NCI-H526 (cell line): ENCODE data around the gene CNTRL.

Experiments
- DNase-seq, 2 experiments: peaks; one replicate each; lab custom pipeline; 2025; lab: John Stamatoyannopoulos, UW

The CNTRL gene

DNA sequence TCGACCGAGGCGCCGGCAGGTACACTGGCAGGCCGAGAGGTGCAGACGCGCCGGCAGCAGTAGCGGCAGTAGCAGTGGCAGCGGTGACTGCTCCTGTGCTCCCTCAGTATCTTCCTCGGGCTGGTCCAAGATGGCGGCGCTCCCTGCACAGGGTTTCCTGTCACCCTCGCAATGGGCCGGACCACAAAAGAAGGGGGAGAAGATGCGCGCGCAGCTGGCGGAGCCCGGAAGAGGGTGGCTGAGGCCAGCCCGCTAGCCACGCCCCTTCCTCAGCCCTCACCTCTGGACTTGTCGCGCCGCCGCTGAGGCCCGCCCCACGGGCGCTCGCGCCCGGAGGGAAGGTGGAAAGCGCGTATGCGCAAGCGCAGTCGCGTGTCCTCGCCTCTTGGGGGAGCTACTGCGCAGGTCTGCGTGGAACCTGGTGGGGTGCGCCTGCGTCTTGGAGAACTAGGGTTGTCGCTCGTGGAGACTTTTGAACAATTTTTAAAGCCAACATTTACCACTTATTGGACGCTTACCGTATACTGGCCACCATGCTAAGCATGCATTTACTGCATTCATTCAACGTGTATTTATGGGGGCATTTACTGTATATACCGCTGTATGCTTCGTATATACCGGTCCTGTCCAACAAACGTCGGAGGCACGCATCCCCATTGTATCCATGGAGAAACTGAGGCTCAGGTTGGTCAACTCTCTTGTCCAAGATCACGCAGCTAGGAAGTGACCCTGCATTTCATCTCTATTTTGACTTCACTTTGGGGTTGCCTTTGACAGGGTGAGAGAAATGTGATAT is 127.2 kb downstream of the CNTRL start, which contains the start of gene RAB14:
TSS of gene RAB14 (minus strand) at position 132 of the 796 bp plus-strand sequence. CDS start 8,457 bp downstream, outside the sequence.
- peak; percentile 92 to 97 for DNase-seq

- DNase-seq = no peak
Observed at GRCh38 chr9:121204121-121204520, 129.4 kb downstream of the CNTRL start.

DNA sequence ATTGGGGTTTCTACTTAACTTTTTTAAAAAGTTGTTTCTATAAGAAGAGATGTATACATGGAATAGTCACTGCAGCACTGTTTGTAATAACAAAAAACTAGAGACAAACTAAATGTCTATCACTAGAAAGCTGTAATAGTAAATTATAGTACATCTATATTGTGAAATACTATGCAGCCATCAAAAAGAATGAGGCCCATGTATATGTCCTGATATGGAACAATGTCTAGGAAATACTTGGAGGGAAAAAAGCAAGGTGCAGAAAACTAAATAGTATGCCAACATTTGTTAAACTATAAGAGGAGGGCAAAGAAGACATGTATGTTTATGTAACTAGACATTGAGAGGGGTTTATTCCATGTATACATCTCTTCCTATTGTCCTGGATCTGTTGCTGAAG is 129.9 kb downstream of the CNTRL start:
- DNase-seq = no peak

- DNase-seq = no peak
Observed at GRCh38 chr9:121206516-121207370, 132.0 kb downstream of the CNTRL start.

DNA sequence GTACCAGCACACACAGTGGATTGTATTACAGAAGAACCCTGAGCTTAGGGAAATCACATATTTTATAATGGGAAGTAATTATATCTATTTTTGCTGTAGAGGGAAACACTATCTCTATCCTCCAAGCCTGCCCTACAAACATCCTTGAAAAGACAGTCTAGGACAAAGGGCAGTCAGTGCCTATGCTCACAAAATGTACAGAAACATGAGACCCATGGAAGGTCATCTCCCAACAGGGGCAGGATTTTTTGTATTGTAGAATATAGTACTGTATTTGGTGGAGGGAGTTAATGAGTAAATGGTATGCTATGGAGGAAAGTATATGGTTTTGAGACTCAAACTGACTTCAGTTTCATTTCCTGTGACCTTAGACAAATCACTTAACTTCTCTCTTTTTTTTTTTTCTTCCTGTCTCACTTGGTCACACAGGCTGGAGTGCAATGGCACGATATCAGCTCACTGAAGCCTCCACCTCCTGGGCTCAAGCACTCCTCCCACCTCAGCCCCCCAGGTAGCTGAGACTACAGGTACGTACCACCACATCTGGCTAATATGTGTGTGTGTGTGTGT is 132.7 kb downstream of the CNTRL start:
- no peak for DNase-seq

DNA sequence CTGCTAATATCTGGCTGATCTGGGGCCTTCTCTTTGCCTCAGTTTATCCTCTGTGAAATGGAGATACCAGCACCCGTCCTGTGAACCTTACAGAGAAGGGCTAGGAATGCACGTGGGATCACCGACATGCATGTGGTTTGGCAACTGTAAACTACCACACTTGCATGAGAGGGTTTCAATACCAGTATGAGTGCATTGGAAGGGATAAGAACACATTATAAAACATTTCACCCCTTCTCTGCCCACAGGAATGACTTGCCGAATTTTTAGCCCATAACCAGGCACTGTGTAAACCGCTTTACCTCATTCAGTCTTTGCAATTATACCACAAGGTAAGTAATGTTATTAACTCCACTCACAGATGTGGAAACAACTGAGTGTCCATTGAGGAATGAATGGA is 135.8 kb downstream of the CNTRL start:
- DNase-seq = no peak

- peak; percentile 45 to 84 for DNase-seq
Observed at GRCh38 chr9:121213136-121213806, 138.5 kb downstream of the CNTRL start.

- DNase-seq = no peak
Observed at GRCh38 chr9:121214005-121214404, 139.2 kb downstream of the CNTRL start.

GRCh38 chr9:121216271-121216805 is 141.6 kb downstream of the CNTRL start:
- DNase-seq = no peak

DNA sequence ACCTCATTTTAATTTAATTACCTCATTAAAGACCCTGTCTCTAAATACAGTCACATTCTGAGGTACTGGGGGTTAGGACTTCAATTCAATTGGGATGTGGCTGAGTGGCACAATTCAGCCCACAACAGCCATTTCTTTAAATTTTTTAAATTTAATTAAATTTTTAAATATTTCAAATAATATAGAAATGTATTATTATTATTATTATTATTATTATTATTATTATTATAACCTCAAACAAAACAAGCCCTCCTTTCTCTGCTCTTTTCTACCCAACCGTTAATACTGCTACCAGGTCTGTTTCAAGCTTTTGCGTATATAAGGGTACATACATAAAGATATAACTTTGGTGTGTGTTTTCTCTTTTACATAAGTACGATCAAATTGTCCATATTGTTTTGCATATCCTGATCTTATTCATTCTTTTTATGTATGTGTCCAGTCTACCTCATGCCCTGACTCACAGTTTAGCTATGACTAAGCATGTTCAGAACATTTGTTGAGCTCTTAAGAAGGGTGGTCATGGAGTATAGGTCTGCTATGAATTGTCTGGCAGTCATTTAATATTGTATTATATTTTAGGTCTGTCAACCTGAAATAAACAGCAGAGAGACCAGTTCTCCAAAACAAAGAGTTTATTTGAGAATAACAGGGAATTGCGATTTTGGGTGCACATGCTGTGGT is 143.0 kb downstream of the CNTRL start:
- DNase-seq = no peak

DNA sequence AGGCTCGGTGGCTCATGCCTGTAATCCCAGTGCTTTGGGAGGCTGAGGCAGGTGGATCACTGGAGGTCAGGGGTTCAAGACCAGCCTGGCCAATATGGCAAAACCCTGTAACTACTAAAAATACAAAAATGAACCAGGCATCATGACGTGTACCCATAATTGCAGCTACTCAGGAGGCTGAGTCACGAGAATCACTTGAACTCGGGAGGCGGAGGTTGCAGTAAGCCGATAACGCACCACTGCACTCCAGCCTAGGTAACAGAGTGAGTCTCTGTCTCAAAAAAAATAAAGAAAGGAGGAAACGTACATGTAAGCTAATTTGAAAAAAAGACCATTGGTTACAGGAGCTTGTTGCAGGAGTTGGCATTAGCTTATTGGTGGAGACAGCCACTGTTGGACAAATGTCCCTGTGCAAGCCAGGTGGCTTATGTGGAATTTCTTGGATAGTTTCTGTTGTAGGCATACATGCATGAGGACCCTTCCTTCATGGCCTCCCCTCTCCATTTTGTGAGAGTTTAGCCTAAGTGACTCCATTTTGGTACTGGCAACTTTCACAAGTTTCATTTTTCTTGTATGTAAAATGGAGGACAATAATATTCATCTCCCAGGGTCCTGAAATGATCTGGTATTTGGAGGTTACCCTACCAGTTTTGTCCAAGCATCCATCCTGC is 143.7 kb downstream of the CNTRL start:
- DNase-seq = no peak

- no peak for DNase-seq
Observed at GRCh38 chr9:121219530-121219929, 144.8 kb downstream of the CNTRL start.

- no peak for DNase-seq
Observed at GRCh38 chr9:121220996-121221663, 146.4 kb downstream of the CNTRL start.

DNA sequence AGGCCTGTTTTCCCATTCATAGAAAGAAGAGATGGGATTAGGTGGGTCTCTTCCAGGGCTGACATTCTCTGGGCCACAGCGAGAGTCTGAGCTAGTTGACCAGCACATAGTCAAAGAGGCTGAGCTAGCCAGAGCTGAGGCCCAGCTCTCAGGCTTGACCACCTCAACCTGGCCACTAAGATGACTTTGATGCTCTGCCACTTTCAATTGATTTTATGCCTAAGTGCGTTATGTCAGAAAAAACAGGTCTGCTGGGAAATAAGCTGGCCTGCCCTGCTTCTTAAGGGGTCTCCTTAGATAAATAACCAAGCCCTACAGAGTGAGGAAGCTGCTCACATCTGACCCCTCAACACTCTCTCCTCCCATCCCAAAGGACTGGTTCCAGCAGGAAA is 146.9 kb downstream of the CNTRL start:
- DNase-seq = no peak

- peak; percentile 4 to 65 for DNase-seq
Observed at GRCh38 chr9:121222524-121223171, 147.9 kb downstream of the CNTRL start.

DNA sequence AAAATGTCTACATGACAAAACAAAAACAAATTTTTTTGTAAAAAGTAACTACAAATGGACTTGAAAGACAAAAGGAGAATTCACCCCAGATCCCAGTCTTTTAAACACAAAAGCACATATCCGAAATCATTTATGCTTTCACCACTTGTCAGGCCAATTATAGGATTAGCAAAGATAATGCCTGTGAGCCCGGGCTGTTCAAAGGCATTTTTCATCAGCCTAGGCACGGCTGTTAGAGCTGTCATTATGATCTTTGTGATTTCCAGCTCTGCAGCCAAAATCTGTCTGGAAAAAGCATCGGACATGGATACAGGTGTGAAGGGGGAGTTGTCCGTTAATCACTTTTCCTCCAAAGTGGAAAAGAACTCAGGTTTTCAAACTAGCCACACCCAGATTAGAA is 150.5 kb downstream of the CNTRL start:
- DNase-seq = no peak

- no peak for DNase-seq
Observed at GRCh38 chr9:121226175-121226574, 151.4 kb downstream of the CNTRL start.
